OCI-LY1 (cell line): ENCODE measurements around the gene AGAP1.

Experiments
- H2AFZ ChIP-seq: fragments of 200-600 bp; sonication (generic), shearing (Covaris generic); 2 replicates; pipeline ENCODE4 v1.6.0; 2014; ENCODE audit warnings: antibody characterized with exemption, mild to moderate bottlenecking, low read length
- H3F3A ChIP-seq: fragments of 200-600 bp; sonication (generic), shearing (Covaris generic); 2 replicates; pipeline ENCODE4 v1.6.0; 2014; ENCODE audit warnings: mild to moderate bottlenecking, antibody characterized with exemption, low read length, moderate library complexity; ENCODE audit not compliant: insufficient read depth
- H3K27ac ChIP-seq: fragments of 200-600 bp; sonication (generic); 2 replicates; pipeline ENCODE4 v1.5.1; 2014; ENCODE audit warnings: low read length, mixed run types, mild to moderate bottlenecking, low read depth; ENCODE audit not compliant: poor library complexity, severe bottlenecking
- H3K27me3 ChIP-seq: fragments of 200-600 bp; sonication (generic); 2 replicates; pipeline ENCODE4 v1.6.0; 2014; ENCODE audit warnings: antibody characterized with exemption, mild to moderate bottlenecking, low read length, moderate library complexity; ENCODE audit not compliant: insufficient read depth
- H3K36me3 ChIP-seq: fragments of 200-600 bp; sonication (generic); 2 replicates; pipeline ENCODE4 v1.6.1; 2014; ENCODE audit warnings: mild to moderate bottlenecking, antibody characterized with exemption, low read length, moderate library complexity, mixed read lengths; ENCODE audit not compliant: insufficient read depth
- H3K4me1 ChIP-seq: fragments of 200-600 bp; sonication (generic); 2 replicates; pipeline ENCODE4 v1.5.1; 2014; ENCODE audit warnings: mild to moderate bottlenecking, low read length, moderate library complexity; ENCODE audit not compliant: insufficient read depth, severe bottlenecking
- H3K4me2 ChIP-seq: fragments of 200-600 bp; sonication (generic), shearing (Covaris generic); 2 replicates; pipeline ENCODE4 v1.6.1; 2014; ENCODE audit warnings: low read length
- H3K4me3 ChIP-seq: fragments of 200-600 bp; sonication (generic); 2 replicates; pipeline ENCODE4 v1.5.1; 2014; ENCODE audit warnings: low read length, low read depth, mild to moderate bottlenecking, mixed read lengths; ENCODE audit not compliant: poor library complexity, severe bottlenecking
- H3K79me2 ChIP-seq: fragments of 200-600 bp; shearing (Covaris generic); 2 replicates; pipeline ENCODE4 v1.6.1; 2016; ENCODE audit warnings: mixed run types, low read length, mixed read lengths; ENCODE audit not compliant: insufficient read depth
- H3K9ac ChIP-seq: fragments of 200-600 bp; sonication (generic), shearing (Covaris generic); 2 replicates; pipeline ENCODE4 v1.6.1; 2014; ENCODE audit warnings: mild to moderate bottlenecking, low read length, mixed read lengths
- H3K9me2 ChIP-seq: fragments of 200-600 bp; sonication (generic), shearing (Covaris generic); 2 replicates; pipeline ENCODE4 v1.6.1; 2014; ENCODE audit warnings: low read depth, mild to moderate bottlenecking, low read length, mixed read lengths
- H3K9me3 ChIP-seq: fragments of 200-600 bp; shearing (Covaris generic); 2 replicates; pipeline ENCODE4 v1.6.1; 2014; ENCODE audit warnings: low read length, mixed read lengths
- H4K20me1 ChIP-seq: fragments of 200-600 bp; sonication (generic), shearing (Covaris generic); 2 replicates; pipeline ENCODE4 v1.6.0; 2016; ENCODE audit warnings: mild to moderate bottlenecking, low read length; ENCODE audit not compliant: insufficient read depth
- EZH2 ChIP-seq: fragments of 200-600 bp; sonication (generic), shearing (Covaris generic); IDR thresholded peaks from 2 replicates; pipeline ENCODE4 v1.8.0; 2017; ENCODE audit warnings: borderline replicate concordance, mixed run types, mild to moderate bottlenecking, antibody characterized with exemption, low read length, moderate library complexity, mixed read lengths
- TF ChIP-seq, protein P1 (sequence below): fragments of 200-600 bp; sonication (generic), shearing (Covaris generic); IDR thresholded peaks from 2 replicates; pipeline ENCODE4 v1.5.1; 2017; ENCODE audit warnings: mild to moderate bottlenecking, antibody characterized with exemption, low read length, moderate library complexity, mixed read lengths

Gene AGAP1

DNA sequence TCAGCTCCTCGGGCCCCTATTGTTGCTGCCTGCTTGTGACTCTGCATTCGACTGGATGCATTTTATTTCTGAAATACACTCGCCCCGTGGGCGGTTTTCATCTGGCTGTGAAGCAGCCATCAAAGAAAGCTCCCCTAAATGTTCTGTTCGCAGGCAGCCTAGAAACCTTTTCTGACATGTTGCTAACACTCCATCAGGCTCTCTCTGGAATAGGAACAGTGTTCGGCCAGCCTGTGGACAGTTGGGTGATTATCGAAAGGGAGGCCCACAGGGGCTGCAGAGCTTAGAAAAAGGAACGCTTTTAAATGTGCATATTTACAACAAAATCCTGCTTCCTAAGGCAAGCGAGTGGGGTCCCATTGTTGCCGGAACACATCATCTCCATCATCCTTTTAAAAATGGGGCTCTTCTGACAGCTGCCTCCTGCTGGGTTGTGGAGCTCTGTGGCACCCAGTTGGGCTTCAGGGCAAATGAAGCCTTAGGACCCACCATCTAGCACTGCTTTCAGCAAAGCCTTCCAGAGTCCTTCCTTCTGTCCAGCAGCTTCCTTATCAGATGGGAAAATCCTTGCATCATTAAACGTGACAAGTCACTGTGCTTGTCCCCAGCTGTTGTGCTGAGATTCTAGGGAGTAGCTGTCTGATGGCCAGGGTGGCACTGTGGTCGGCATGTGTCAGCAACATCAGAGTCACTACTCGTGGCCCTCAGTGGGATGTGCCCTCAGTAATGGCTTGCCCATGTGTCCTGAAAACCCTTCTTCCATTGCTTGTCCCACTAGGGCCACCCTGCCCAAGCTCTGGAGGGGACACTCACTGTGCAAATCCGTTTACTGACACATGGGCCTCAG, 571.7 kb downstream of the AGAP1 start:
- H3K4me2 ChIP-seq, result no peak overlapping the region
- H3K9ac ChIP-seq, result no peak overlapping the region
- TF ChIP-seq EZH2, result no peak
- TF ChIP-seq, protein P1, sequence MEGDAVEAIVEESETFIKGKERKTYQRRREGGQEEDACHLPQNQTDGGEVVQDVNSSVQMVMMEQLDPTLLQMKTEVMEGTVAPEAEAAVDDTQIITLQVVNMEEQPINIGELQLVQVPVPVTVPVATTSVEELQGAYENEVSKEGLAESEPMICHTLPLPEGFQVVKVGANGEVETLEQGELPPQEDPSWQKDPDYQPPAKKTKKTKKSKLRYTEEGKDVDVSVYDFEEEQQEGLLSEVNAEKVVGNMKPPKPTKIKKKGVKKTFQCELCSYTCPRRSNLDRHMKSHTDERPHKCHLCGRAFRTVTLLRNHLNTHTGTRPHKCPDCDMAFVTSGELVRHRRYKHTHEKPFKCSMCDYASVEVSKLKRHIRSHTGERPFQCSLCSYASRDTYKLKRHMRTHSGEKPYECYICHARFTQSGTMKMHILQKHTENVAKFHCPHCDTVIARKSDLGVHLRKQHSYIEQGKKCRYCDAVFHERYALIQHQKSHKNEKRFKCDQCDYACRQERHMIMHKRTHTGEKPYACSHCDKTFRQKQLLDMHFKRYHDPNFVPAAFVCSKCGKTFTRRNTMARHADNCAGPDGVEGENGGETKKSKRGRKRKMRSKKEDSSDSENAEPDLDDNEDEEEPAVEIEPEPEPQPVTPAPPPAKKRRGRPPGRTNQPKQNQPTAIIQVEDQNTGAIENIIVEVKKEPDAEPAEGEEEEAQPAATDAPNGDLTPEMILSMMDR, result no peak
- H3K9me3 ChIP-seq, result no peaks in the 10 kb centered on the region
- H3K4me3 ChIP-seq, result no peak overlapping the region
- no peak overlapping the region for H3K27ac ChIP-seq
- no peaks in the 10 kb centered on the region for H3F3A ChIP-seq
- H3K9me2 ChIP-seq, result no peaks in the 10 kb centered on the region
- no peaks in the 10 kb centered on the region for H3K79me2 ChIP-seq
- H3K4me1 ChIP-seq, result no peaks in the 10 kb centered on the region
- H2AFZ ChIP-seq, result no peak overlapping the region
- H3K36me3 ChIP-seq, result no peaks in the 10 kb centered on the region
- no peaks in the 10 kb centered on the region for H4K20me1 ChIP-seq
- H3K27me3 ChIP-seq, result no peaks in the 10 kb centered on the region

DNA sequence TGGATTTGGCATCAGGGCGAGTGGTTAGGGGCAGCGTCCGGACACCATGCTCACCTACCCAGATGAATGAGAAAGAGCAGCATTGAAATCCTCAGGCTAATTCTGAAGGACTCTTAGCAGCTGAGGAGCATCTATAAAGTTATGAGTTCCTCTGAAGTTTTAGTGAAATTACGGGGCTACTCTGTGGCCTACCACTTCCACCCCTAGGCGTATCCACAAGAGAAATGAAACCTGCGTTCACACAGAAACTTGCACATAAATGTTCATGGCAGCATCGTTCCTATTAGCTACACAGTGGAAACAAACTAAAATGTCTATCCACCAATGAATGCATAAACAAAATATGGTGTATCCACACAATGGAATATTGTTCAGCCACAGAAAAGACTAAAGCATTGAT, 576.4 kb downstream of the AGAP1 start:
- Histone ChIP-seq H3K36me3 (no peaks in the 10 kb centered on the region), H3K79me2 (no peaks in the 10 kb centered on the region), H3F3A (no peaks in the 10 kb centered on the region), H2AFZ (no peak overlapping the region), H3K4me3 (no peak overlapping the region), H3K9me3 (no peaks in the 10 kb centered on the region), H3K4me2 (no peak overlapping the region), H3K4me1 (no peaks in the 10 kb centered on the region), H3K9ac (no peak overlapping the region), H4K20me1 (no peaks in the 10 kb centered on the region), H3K9me2 (no peaks in the 10 kb centered on the region), H3K27ac (no peak overlapping the region), H3K27me3 (no peaks in the 10 kb centered on the region)
- TF ChIP-seq, protein P1, result no peak
- no peak for TF ChIP-seq EZH2

DNA sequence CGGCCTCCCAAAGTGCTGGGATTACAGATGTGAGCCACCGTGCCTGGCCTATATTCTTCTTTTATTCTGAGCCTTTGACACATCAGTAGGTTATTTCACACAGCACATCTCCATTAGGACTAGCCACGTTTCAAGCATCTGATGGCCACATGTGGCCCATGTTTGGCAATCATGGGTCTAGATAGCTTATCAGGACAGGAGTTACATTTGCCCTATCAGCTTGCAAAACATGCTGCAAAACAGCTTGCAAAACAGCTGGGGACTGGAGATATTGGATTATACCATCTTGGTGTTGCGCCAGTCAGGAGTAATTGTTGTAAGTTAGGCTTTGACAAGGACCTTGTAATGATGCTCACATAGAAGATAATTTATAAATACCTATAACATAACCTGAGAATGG, 579.4 kb downstream of the AGAP1 start:
- H3K4me2 ChIP-seq, result no peak overlapping the region
- no peak for TF ChIP-seq EZH2
- TF ChIP-seq, protein P1, result no peak
- no peaks in the 10 kb centered on the region for H3K27me3 ChIP-seq
- no peaks in the 10 kb centered on the region for H3F3A ChIP-seq
- H3K36me3 ChIP-seq, result no peaks in the 10 kb centered on the region
- no peak overlapping the region for H3K27ac ChIP-seq
- no peaks in the 10 kb centered on the region for H3K4me1 ChIP-seq
- H2AFZ ChIP-seq, result no peak overlapping the region
- no peaks in the 10 kb centered on the region for H3K9me3 ChIP-seq
- no peak overlapping the region for H3K4me3 ChIP-seq
- H3K9me2 ChIP-seq, result no peaks in the 10 kb centered on the region
- no peaks in the 10 kb centered on the region for H3K79me2 ChIP-seq
- no peak overlapping the region for H3K9ac ChIP-seq
- H4K20me1 ChIP-seq, result no peaks in the 10 kb centered on the region
